SH-SY5Y (cell line): ENCODE results near the gene SCPEP1.

Experiments used
- GATA2 ChIP-seq: IDR thresholded peaks from 2 replicates; pipeline ENCODE4 v1.6.1; 2011; ENCODE audit warnings: mild to moderate bottlenecking, low read depth, low read length
- GATA3 ChIP-seq: IDR thresholded peaks from 2 replicates; pipeline ENCODE4 v1.6.1; 2011; ENCODE audit warnings: low read depth, mild to moderate bottlenecking, low read length, moderate library complexity

DNA sequence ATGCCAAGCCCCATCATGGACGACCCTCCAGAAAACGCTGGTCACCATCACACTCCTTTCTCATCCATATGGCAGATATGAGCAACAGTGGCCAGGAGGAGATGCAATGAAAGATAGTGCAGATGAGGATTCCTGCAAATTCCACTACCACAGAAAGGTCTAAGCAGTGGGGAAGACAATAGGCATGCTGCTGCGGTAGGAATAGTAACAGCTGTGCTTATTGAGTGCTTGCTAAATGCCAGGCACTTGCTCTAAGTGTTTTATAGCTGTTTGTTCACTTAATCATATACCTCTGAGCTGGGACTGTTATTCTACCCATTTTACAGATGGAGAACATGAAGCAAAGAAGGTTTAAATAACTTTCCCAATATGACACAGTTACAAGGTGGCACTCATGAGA lies 60.6 kb downstream of the SCPEP1 start:
- no peak for TF ChIP-seq GATA3
- no peak for TF ChIP-seq GATA2
